ENCODE results near the gene POU2F1. TPM values are rescaled to one million over a fixed set of nuclear protein-coding genes. Genes with fewer than 3 reads are reported as not detected.

The POU2F1 gene
- total and polyA plus RNA-seq, 2 donors (not counting 3 experiments of a cell fraction or from before 2014, with no cell fraction given), result 6.0 to 12.9 TPM

GRCh38 chr1:167457936-167458584 lies 237.4 kb downstream of the POU2F1 start:
- H3K9ac ChIP-seq (replicated peaks; ENCODE audit: extremely low read depth, insufficient read depth, low read length), result no peak overlapping the region
- H3K4me1 ChIP-seq (ENCODE audit: control insufficient read depth, extremely low read depth, insufficient read depth, low read length), result peaks cover 5% of the 10 kb centered on the region
- H3K4me2 ChIP-seq (ENCODE audit: insufficient read depth, low read length), result no peak overlapping the region
- intact Hi-C loops (cut with micrococcal nuclease), result no loop called here
- ChIA-PET POLR2A (no interaction called here), CTCF (interaction anchor here (1.0 to 1.9 kb wide), 4 partner anchors 17 to 399 kb away, joined by 3 to 6 read pairs (median 4); no protein-coding TSS in a partner anchor)
- no peaks in the 10 kb centered on the region for H3K36me3 ChIP-seq (ENCODE audit: control insufficient read depth in 2 of 2, extremely low read depth in 1 of 2, insufficient read depth in 2 of 2, low read length in 2 of 2)
- H3K27me3 ChIP-seq (ENCODE audit: control insufficient read depth in 2 of 2, insufficient read depth in 2 of 2, low read length in 2 of 2), result peaks cover 7 to 14% of the 10 kb centered on the region in 2 experiments
- BruUV-seq (replicated peaks), result no TSS peak
- no peaks in the 10 kb centered on the region for H4K20me1 ChIP-seq (replicated peaks; ENCODE audit: control insufficient read depth, extremely low read depth, insufficient read depth, low read length)
- H3K9me1 ChIP-seq (replicated peaks; ENCODE audit: control insufficient read depth, extremely low read depth, insufficient read depth, low read length), result no peaks in the 10 kb centered on the region
- H3K4me3 ChIP-seq (replicated peaks in 1 of 3; ENCODE audit: insufficient read depth in 1 of 3, low read depth in 1 of 3, low read length in 3 of 3), result no peak overlapping the region
- H3K27ac ChIP-seq (ENCODE audit: insufficient read depth, low read depth, low read length), result no peak overlapping the region
- DNase-seq (ENCODE audit: low read depth, low spot score), result no peak
- no peak for TF ChIP-seq POLR2A (IDR thresholded peaks at IDR 0.05; ENCODE audit: low read depth, low read length)
- H3K9me3 ChIP-seq (replicated peaks; ENCODE audit: control insufficient read depth, insufficient read depth, low read length), result no peaks in the 10 kb centered on the region
- FAIRE-seq, result no peak
- dilution Hi-C loops (cut with MboI; ENCODE audit: extremely low pct_ligation_motif_present, low sequenced_read_pairs), result no loop called here
- no peak overlapping the region for H2AFZ ChIP-seq (ENCODE audit: low read depth, low read length)
- H3K79me2 ChIP-seq (ENCODE audit: control insufficient read depth, insufficient read depth, low read length), result no peaks in the 10 kb centered on the region

- no peak overlapping the region for H3K27ac ChIP-seq (ENCODE audit: insufficient read depth, low read depth, low read length)
- POLR2A ChIA-PET, result no interaction called here
- no peak overlapping the region for H2AFZ ChIP-seq (ENCODE audit: low read depth, low read length)
- no peaks in the 10 kb centered on the region for H3K9me3 ChIP-seq (replicated peaks; ENCODE audit: control insufficient read depth, insufficient read depth, low read length)
- no peaks in the 10 kb centered on the region for H3K79me2 ChIP-seq (ENCODE audit: control insufficient read depth, insufficient read depth, low read length)
- H3K9me1 ChIP-seq (replicated peaks; ENCODE audit: control insufficient read depth, extremely low read depth, insufficient read depth, low read length), result no peaks in the 10 kb centered on the region
- DNase-seq (ENCODE audit: low read depth, low spot score), result no peak
- no peak overlapping the region for H3K4me3 ChIP-seq (replicated peaks in 1 of 3; ENCODE audit: insufficient read depth in 1 of 3, low read depth in 1 of 3, low read length in 3 of 3)
- dilution Hi-C loops (cut with MboI; ENCODE audit: extremely low pct_ligation_motif_present, low sequenced_read_pairs) (no loop called here), intact Hi-C loops (cut with micrococcal nuclease) (no loop called here)
- H3K4me1 ChIP-seq (ENCODE audit: control insufficient read depth, extremely low read depth, insufficient read depth, low read length), result no peaks in the 10 kb centered on the region
- no peaks in the 10 kb centered on the region for H3K36me3 ChIP-seq (ENCODE audit: control insufficient read depth in 2 of 2, extremely low read depth in 1 of 2, insufficient read depth in 2 of 2, low read length in 2 of 2)
- no peak for FAIRE-seq
- no peak overlapping the region for H3K9ac ChIP-seq (replicated peaks; ENCODE audit: extremely low read depth, insufficient read depth, low read length)
- no peak overlapping the region for H3K4me2 ChIP-seq (ENCODE audit: insufficient read depth, low read length)
- CTCF ChIA-PET, result no interaction called here
- H3K27me3 ChIP-seq (ENCODE audit: control insufficient read depth in 2 of 2, insufficient read depth in 2 of 2, low read length in 2 of 2), result peaks cover 12 to 21% of the 10 kb centered on the region in 2 experiments
- H4K20me1 ChIP-seq (replicated peaks; ENCODE audit: control insufficient read depth, extremely low read depth, insufficient read depth, low read length), result no peaks in the 10 kb centered on the region
- TF ChIP-seq JUN (IDR thresholded peaks at IDR 0.05; ENCODE audit: borderline replicate concordance, insufficient read depth, insufficient read length, low read depth) (no peak), GATA2 (IDR thresholded peaks at IDR 0.05; ENCODE audit: insufficient read depth, insufficient read length, low read depth, low read length) (no peak), MYC (IDR thresholded peaks at IDR 0.05; ENCODE audit: low read depth, low read length) (no peak), EZH2 (IDR thresholded peaks at IDR 0.05; ENCODE audit: borderline replicate concordance, low read depth, low read length, severe bottlenecking) (no peak), POLR2A (IDR thresholded peaks at IDR 0.05; ENCODE audit: low read depth, low read length) (no peak), POLR2AphosphoS5 (IDR thresholded peaks at IDR 0.05; ENCODE audit: insufficient read depth, low read depth, low read length) (no peak), FOS (IDR thresholded peaks at IDR 0.05; ENCODE audit: borderline replicate concordance, insufficient read depth, low read length) (no peak)
- TF ChIP-seq, protein P1, sequence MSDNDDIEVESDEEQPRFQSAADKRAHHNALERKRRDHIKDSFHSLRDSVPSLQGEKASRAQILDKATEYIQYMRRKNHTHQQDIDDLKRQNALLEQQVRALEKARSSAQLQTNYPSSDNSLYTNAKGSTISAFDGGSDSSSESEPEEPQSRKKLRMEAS (IDR thresholded peaks at IDR 0.05; ENCODE audit: insufficient read depth, insufficient read length), result no peak
- TF ChIP-seq, protein P2, sequence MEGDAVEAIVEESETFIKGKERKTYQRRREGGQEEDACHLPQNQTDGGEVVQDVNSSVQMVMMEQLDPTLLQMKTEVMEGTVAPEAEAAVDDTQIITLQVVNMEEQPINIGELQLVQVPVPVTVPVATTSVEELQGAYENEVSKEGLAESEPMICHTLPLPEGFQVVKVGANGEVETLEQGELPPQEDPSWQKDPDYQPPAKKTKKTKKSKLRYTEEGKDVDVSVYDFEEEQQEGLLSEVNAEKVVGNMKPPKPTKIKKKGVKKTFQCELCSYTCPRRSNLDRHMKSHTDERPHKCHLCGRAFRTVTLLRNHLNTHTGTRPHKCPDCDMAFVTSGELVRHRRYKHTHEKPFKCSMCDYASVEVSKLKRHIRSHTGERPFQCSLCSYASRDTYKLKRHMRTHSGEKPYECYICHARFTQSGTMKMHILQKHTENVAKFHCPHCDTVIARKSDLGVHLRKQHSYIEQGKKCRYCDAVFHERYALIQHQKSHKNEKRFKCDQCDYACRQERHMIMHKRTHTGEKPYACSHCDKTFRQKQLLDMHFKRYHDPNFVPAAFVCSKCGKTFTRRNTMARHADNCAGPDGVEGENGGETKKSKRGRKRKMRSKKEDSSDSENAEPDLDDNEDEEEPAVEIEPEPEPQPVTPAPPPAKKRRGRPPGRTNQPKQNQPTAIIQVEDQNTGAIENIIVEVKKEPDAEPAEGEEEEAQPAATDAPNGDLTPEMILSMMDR (IDR thresholded peaks at IDR 0.05; ENCODE audit: extremely low read depth in 1 of 2, insufficient read depth in 1 of 2, low read depth in 1 of 2, low read length in 2 of 2), result no peak
- no TSS peak for BruUV-seq (replicated peaks)
Measured at GRCh38 chr1:167460836-167461235, 240.2 kb downstream of the POU2F1 start.
